Measurements from ENCODE around the gene LINGO1.

The LINGO1 gene

DNA sequence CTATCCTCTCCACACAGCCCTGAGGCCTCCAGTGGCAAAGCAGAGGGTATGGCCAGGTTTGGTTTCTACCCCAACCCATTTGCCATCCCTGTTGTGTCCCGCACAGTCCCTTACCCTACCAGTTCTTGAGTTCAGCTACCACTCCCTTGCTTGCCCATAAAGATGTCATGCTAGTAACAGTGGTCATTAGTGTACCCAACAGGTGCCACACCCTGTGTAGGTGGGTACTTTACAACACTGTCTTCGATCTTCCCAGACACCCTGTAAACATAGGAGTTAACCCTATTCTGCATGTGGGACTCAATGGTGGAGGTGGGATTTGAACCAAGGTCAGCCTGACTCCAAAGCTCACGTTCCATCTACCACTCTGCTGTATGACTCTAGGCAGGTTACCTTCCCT, 23.2 kb downstream of the LINGO1 start:
- Mint-ChIP-seq H3K4me1 (ENCODE audit: low read depth) (peaks cover 5% of the 10 kb centered on the region), H3K36me3 (ENCODE audit: low read depth) (no peaks in the 10 kb centered on the region), H3K9me3 (no peaks in the 10 kb centered on the region), H3K4me3 (no peak overlapping the region), H3K27me3 (peaks cover 15% of the 10 kb centered on the region), H3K27ac (no peak overlapping the region)
- intact Hi-C loops (cut with micrococcal nuclease) = no loop called here

DNA sequence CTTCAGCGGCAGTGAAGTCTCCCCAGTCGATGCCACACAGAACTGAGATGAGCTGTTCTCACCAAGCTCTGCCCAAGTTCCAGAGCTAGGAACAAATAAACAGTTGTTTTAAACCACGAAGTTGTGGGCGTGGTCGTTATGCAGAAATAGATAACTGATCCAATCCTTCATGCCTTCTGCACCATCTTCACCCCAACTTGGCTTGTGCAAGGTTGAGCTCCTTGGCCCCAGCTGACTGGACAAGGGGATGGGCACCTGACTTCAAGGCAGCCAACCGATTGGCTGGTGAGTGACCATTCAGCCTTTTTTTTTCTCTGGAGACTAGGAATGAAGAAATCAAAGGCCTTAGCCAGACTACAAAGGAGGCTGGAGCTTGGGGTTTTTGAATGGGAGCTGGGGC, 23.9 kb downstream of the LINGO1 start:
- intact Hi-C loops (cut with micrococcal nuclease) = no loop called here
- Mint-ChIP-seq H3K4me3 (no peak overlapping the region), H3K9me3 (no peaks in the 10 kb centered on the region), H3K27me3 (peaks cover 22% of the 10 kb centered on the region), H3K27ac (no peak overlapping the region), H3K4me1 (ENCODE audit: low read depth) (peaks cover 7% of the 10 kb centered on the region), H3K36me3 (ENCODE audit: low read depth) (no peaks in the 10 kb centered on the region)

DNA sequence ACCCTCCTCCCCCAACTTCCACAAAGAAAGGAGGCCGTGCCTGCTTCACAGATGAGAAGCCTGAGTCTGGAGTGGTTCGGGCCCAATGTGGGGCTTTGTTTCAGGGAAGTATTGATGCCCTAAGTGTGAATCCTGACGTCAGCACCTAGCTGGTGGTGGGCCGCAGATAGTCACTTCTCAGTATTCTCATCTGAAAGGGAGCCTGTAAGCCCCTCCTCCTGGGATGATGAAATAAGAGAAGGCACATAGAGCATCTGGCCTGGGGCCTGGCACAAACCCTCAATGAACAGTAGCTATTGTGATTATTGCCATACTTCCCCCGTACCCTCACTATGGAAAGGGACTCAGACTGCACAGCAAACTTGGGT, 24.8 kb downstream of the LINGO1 start:
- Mint-ChIP-seq H3K36me3 (ENCODE audit: low read depth) (no peaks in the 10 kb centered on the region), H3K9me3 (no peaks in the 10 kb centered on the region), H3K4me1 (ENCODE audit: low read depth) (peaks cover 7% of the 10 kb centered on the region), H3K27ac (no peak overlapping the region), H3K27me3 (peaks cover 22% of the 10 kb centered on the region), H3K4me3 (no peak overlapping the region)
- intact Hi-C loops (cut with micrococcal nuclease) = no loop called here

DNA sequence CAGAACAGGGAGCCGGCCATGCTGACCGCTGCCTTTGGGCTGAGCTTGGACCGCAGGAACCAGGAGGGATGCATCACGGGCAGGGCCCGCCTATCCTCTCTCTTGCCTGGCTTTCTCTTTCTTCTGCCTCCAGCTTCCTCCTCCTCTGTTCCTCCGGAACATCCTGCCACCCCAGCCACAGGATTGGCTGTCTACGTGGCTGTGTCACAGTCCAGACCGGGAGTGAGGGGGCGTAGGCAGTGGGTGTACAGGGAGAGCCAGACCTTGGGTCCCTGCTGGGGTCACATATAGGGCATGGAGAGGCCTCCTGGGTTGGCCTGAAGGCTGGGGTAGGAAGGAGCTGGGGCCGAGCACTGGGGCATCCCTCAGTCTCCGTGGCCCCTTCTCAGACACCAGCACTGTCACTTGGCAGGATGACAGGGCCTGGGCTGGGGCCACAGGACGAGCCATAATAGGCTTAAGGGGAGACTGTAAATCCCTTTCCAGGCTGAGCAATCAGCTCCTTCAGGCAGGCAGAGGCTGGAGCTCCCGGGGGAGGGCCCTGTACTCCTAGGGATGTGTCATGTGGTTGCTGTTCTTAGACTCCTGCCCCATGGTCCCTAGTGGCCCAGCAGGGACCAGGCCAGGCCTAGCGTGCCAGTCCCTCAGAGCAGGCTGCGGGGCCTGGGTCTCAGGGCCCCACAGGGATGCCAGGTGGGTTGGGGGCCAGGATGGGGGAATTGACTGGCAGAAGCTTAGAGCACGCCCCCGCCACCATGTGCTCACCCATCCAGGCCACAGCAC, 25.4 kb downstream of the LINGO1 start:
- Mint-ChIP-seq H3K4me1 (ENCODE audit: low read depth) (peaks cover 7% of the 10 kb centered on the region), H3K27me3 (peaks cover 22% of the 10 kb centered on the region), H3K36me3 (ENCODE audit: low read depth) (no peaks in the 10 kb centered on the region), H3K4me3 (no peak overlapping the region), H3K27ac (no peak overlapping the region), H3K9me3 (no peaks in the 10 kb centered on the region)
- intact Hi-C loops (cut with micrococcal nuclease) = no loop called here

DNA sequence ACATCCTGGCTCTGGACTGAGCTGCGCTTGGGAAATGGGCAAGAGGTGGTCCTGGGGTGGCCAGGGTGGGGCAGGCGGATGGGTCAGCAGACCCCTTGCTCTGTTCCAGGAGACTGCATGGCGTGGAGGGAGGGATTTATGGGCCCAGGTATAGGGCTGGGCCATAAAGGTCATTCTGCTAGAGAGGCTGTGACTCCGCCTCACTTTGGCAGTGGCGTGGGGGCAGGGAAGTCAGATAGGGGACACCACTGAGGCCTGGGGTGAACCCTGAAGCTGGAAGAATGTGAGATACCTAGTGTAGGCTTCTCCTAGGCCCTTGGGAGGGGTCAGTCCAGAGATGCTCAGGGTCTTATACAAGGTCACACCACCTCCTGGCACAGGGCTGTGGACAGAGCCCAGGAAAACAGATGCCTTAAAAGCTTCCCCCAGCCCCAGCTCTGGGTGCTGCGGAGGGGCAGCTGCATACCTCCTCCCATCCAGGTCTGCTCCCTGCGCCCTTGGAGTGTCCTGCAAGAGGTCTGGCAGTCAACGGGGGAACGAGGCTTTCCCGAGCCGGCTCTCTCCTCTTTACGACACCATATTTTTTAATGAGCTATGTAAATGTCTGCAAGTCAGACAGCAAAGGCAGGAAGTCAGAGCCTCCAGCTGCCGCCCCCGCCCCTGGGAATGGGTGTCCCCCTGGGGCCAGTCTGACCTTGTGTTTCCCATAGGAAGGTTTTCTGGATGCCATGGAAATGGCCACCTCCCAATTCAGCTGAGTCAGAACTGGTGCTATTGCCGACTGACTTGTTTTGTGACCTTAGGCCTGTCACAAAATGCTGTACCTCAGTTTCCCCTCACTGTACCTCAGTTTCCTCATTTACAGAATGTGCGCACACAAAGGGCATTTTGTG, 26.3 kb downstream of the LINGO1 start:
- no peaks in the 10 kb centered on the region for H3K9me3 Mint-ChIP-seq
- H3K4me3 Mint-ChIP-seq = no peak overlapping the region

DNA sequence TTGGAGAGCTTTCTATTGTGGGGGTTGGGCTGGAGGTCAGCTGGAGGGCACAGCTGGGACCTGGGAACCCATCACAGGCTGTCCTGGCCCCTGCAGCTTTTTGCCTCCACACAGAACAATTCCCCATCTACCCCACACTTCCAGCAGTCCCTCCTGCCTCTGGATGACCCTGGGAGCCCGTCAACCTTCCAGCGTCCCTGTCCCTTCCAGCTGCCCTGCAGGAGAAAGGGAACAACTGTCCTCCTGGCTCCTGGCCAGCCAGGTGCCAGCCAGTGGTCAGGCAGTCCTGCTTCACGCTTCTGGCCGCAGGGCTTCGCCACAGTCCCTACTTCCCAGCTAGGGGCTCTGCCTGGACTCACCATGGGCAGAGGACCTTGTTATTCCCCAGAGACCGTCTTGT, 27.2 kb downstream of the LINGO1 start:
- Mint-ChIP-seq H3K9me3 (no peaks in the 10 kb centered on the region), H3K36me3 (ENCODE audit: low read depth) (no peaks in the 10 kb centered on the region), H3K27me3 (peaks cover 22% of the 10 kb centered on the region), H3K4me1 (ENCODE audit: low read depth) (peaks cover 7% of the 10 kb centered on the region), H3K4me3 (no peak overlapping the region), H3K27ac (no peak overlapping the region)
- intact Hi-C loops (cut with micrococcal nuclease) = no loop called here

More for the DNA sequence above, 26.3 kb downstream of the LINGO1 start:
- Mint-ChIP-seq H3K27ac (no peak overlapping the region), H3K36me3 (ENCODE audit: low read depth) (no peaks in the 10 kb centered on the region), H3K4me1 (ENCODE audit: low read depth) (peaks cover 7% of the 10 kb centered on the region), H3K27me3 (peaks cover 22% of the 10 kb centered on the region)
- intact Hi-C loops (cut with micrococcal nuclease) = no loop called here

DNA sequence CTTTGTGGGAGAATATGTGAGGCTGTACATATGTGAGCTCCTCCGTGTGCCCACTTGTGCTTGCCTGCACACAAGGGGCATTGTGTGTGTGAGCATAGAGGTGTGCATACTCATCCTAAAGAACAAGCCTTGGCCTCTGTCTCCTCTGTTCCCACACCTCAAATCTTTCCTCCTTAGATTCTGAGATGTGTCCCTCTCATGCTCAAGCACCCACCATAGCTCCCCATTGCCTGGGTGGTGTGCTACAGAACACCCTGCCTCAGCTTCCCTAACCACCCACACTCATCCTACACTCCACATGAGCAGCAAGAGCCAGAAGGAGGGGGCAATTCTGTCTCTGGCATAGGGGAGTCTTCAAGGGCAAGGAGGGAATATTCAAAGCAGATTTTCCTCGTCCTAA, 27.7 kb downstream of the LINGO1 start:
- H3K4me3 Mint-ChIP-seq = no peak overlapping the region
- H3K27me3 Mint-ChIP-seq = peaks cover 21% of the 10 kb centered on the region
- H3K27ac Mint-ChIP-seq = no peak overlapping the region
- intact Hi-C loops (cut with micrococcal nuclease) = no loop called here
- no peaks in the 10 kb centered on the region for H3K36me3 Mint-ChIP-seq (ENCODE audit: low read depth)
- peaks cover 10% of the 10 kb centered on the region for H3K4me1 Mint-ChIP-seq (ENCODE audit: low read depth)
- no peaks in the 10 kb centered on the region for H3K9me3 Mint-ChIP-seq

DNA sequence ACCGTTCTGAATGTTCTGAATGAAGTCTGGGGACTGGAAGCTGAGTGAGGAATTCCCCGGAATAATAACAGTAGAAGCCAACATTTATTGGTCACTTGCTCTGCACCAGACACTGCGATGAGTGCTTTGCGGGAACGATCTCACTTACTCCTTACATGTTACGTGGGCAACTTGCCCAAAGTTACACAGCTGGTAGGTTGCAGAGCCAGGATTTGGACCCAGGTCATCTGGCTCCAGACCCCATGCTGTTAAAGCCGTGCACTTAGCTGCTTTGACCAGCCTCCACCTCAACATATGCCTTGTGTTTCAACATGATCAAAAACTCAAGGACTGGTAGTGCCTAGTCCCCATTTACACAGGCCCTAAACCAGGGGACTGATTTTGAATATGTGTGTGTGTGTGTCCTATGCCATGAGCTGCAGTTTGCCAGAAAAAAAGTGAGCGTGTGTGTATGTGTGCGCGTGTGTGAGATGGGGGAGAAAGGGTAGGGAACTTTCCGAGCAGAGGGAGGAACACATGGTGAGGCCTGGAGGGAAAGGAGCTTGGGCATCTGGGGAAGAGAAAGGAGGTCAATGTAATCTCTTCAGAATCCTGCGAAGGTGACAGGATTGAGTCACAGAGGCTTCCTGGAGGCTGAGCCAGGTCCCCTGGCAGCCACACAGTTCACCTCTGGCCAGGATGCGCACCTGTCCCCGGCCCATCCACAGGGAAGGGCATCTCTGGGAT, 28.9 kb downstream of the LINGO1 start:
- Mint-ChIP-seq H3K27me3 (peaks cover 21% of the 10 kb centered on the region), H3K9me3 (no peaks in the 10 kb centered on the region), H3K27ac (no peak overlapping the region), H3K4me1 (ENCODE audit: low read depth) (peaks cover 12% of the 10 kb centered on the region), H3K36me3 (ENCODE audit: low read depth) (no peaks in the 10 kb centered on the region), H3K4me3 (no peak overlapping the region)
- intact Hi-C loops (cut with micrococcal nuclease) = no loop called here

DNA sequence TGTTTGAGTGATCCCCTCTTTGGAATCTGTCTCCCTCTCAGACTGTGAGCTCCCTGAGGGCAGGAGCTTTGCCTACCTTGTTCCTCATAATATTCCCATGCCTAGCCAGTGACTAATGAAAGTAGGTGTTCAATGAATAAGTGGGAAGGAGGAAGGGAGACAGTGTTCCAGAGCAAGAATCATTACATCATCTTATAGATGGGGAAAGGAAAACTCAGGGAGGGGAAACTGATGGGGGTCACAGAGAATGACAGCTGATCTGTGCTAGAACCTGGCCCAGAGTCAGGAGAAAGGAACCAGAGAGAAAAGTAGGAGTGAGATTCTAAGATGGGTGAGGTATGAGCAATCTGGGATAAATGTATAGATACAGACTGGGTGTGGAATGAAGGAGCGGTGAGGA, 29.9 kb downstream of the LINGO1 start:
- H3K27ac Mint-ChIP-seq = no peak overlapping the region
- H3K36me3 Mint-ChIP-seq (ENCODE audit: low read depth) = no peaks in the 10 kb centered on the region
- peaks cover 21% of the 10 kb centered on the region for H3K27me3 Mint-ChIP-seq
- intact Hi-C loops (cut with micrococcal nuclease) = no loop called here
- H3K4me1 Mint-ChIP-seq (ENCODE audit: low read depth) = peaks cover 12% of the 10 kb centered on the region
- no peaks in the 10 kb centered on the region for H3K9me3 Mint-ChIP-seq
- no peak overlapping the region for H3K4me3 Mint-ChIP-seq

DNA sequence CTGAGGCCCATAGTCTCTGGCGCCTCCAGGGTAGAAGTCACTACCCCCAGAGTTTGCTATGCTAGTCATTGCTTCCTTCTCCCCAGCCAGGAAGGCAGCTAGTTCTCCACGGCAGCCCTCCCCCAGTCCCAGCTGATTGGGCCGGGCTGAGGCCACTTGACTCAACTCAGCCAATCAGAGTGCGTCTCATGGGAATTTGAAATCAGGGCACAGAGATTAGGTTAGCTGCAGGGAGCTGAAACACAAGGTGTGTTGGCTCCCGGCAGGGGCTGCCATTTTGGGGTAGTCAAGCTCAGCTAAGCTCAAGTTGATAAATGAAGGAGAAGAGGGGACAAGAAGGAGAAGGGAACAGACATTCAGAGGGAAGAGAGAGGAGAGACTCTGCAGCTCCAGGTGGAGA, 32.8 kb downstream of the LINGO1 start:
- Mint-ChIP-seq H3K4me3 (no peak overlapping the region), H3K4me1 (ENCODE audit: low read depth) (peaks cover 11% of the 10 kb centered on the region), H3K27me3 (peaks cover 12% of the 10 kb centered on the region), H3K27ac (no peak overlapping the region), H3K9me3 (no peaks in the 10 kb centered on the region), H3K36me3 (ENCODE audit: low read depth) (no peaks in the 10 kb centered on the region)
- intact Hi-C loops (cut with micrococcal nuclease) = no loop called here

DNA sequence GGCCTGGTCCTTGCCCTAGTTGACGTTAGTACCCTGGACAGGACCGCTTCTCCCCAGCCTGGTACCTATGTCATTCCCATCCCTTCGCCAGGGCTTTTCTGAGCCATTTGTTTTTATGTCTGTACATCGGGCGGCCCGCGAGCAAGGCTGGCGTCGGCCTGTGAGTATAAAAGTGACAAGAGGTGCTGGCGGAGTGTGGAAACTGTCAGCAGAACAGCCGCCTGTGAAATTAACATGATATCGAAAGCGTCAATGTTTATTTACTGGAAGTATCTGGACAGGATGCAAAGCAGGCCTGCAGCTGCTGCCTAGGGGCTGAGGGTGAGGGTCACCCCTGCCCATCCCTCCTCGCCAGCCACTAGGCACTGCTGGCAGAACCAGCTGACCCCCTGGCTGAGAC, 33.4 kb downstream of the LINGO1 start:
- intact Hi-C loops (cut with micrococcal nuclease) = no loop called here

DNA sequence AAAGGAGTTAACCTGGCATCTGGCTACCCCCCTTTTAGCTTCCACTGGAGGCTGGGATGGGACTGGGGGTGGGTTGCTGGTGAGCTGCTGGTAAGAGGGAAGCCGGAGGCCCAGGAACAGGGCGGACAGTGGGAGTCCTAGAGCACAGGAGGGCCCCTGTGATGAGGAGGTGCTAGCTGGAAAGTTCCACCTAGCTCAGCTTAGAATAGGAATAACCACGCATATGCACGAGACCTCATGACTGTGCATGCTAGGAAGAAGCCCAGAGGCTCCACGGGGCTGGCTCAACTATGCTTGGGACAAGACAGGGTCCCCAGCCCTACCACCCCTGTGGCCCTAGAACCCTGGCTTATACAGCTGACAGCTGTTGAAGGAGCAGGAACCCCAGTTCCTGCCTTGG, 34.1 kb downstream of the LINGO1 start:
- no peaks in the 10 kb centered on the region for H3K36me3 Mint-ChIP-seq (ENCODE audit: low read depth)
- no peak overlapping the region for H3K27ac Mint-ChIP-seq
- H3K4me1 Mint-ChIP-seq (ENCODE audit: low read depth) = peaks cover 5% of the 10 kb centered on the region
- H3K9me3 Mint-ChIP-seq = no peaks in the 10 kb centered on the region
- intact Hi-C loops (cut with micrococcal nuclease) = no loop called here
- H3K27me3 Mint-ChIP-seq = peaks cover 2% of the 10 kb centered on the region
- no peak overlapping the region for H3K4me3 Mint-ChIP-seq

More for the DNA sequence above, 33.4 kb downstream of the LINGO1 start:
- peaks cover 6% of the 10 kb centered on the region for H3K4me1 Mint-ChIP-seq (ENCODE audit: low read depth)
- peaks cover 7% of the 10 kb centered on the region for H3K27me3 Mint-ChIP-seq
- H3K36me3 Mint-ChIP-seq (ENCODE audit: low read depth) = no peaks in the 10 kb centered on the region
- no peak overlapping the region for H3K27ac Mint-ChIP-seq
- H3K4me3 Mint-ChIP-seq = no peak overlapping the region
- no peaks in the 10 kb centered on the region for H3K9me3 Mint-ChIP-seq

DNA sequence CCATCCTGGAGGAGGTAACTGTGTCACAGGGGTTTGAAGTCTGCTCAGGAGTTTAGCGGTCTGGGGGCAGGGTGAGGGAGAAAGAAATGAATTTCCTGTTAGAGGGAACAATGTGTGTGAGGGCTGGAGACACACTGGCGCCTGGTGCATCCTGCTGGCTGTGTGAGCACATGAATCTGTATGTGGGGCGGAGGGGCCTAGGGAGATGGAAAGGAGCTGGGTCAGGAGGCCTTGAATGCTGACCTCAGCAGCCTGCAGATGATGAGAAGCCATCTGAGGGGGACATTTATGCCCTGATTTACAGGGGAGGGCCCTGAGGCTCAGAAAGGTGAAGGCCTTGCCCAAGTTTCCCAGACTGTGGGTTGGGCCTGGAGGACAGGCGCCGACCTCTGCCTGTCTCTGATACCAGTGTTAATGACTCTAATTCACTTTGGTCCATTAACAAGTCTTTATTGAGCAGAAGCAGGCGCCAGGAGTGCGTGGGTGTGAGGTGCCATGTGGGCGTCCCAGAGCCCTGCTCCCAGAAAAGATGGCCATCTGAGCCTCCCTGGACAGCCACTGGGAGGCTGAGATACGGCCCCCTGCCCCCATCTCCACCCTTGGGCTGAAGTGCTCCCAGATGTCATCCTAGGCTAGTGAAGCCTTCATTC, 34.8 kb downstream of the LINGO1 start:
- intact Hi-C loops (cut with micrococcal nuclease) = no loop called here
- no peak overlapping the region for H3K4me3 Mint-ChIP-seq
- H3K36me3 Mint-ChIP-seq (ENCODE audit: low read depth) = no peaks in the 10 kb centered on the region
- peaks cover 4% of the 10 kb centered on the region for H3K27me3 Mint-ChIP-seq
- H3K27ac Mint-ChIP-seq = no peak overlapping the region
- no peaks in the 10 kb centered on the region for H3K9me3 Mint-ChIP-seq
- peaks cover 5% of the 10 kb centered on the region for H3K4me1 Mint-ChIP-seq (ENCODE audit: low read depth)
